Small intestine (tissue), 7 donors: ENCODE data around the gene MSMP. TPM values are rescaled to one million over a fixed set of nuclear protein-coding genes. Genes with fewer than 3 reads are reported as not detected.

Source experiments
- DNase-seq, 2 donors: peaks; one replicate each; pipeline versions ENCODE4 v3.0.0 to v3.0.0-alpha.2; 2013
- FAIRE-seq: peaks from 2 replicates; lab custom pipeline; 2012; peaks lifted over from hg19 to GRCh38; lab: Jason Lieb, UNC
- H3K27ac ChIP-seq, 3 donors: one replicate each; pipeline ENCODE4 v1.5.1; 2013; ENCODE audit warnings: low read length in 2 of 3, mild to moderate bottlenecking in 2 of 3, control low read depth in 1 of 3, inconsistent platforms in 1 of 3, low read depth in 1 of 3, moderate library complexity in 1 of 3
- H3K27me3 ChIP-seq, 3 donors: one replicate each; pipeline ENCODE4 v1.6.1; 2013; ENCODE audit warnings: low read length in 3 of 3, inconsistent platforms in 1 of 3; ENCODE audit not compliant: control insufficient read depth in 3 of 3, insufficient read depth in 3 of 3
- H3K36me3 ChIP-seq, 3 donors: one replicate each; pipeline ENCODE4 v1.6.1; 2013; ENCODE audit warnings: low read length in 3 of 3, inconsistent platforms in 1 of 3, low read depth in 1 of 3, mild to moderate bottlenecking in 1 of 3, moderate library complexity in 1 of 3; ENCODE audit not compliant: control insufficient read depth in 3 of 3, insufficient read depth in 2 of 3
- H3K4me1 ChIP-seq, 3 donors: one replicate each; pipeline ENCODE4 v1.6.1; 2013; ENCODE audit warnings: low read length in 2 of 3, inconsistent platforms in 1 of 3, low read depth in 1 of 3, mild to moderate bottlenecking in 1 of 3, moderate library complexity in 1 of 3; ENCODE audit not compliant: control insufficient read depth in 3 of 3, insufficient read depth in 2 of 3
- H3K4me3 ChIP-seq, 3 donors: one replicate each; pipeline ENCODE4 v1.5.1; 2013; ENCODE audit warnings: low read length in 3 of 3, control low read depth in 1 of 3, inconsistent platforms in 1 of 3, low read depth in 1 of 3, mild to moderate bottlenecking in 1 of 3, moderate library complexity in 1 of 3
- H3K9me3 ChIP-seq, 2 donors: one replicate each; pipeline ENCODE4 v1.6.1; 2013; ENCODE audit warnings: low read depth in 1 of 2, low read length in 1 of 2; ENCODE audit not compliant: control insufficient read depth in 2 of 2, insufficient read depth in 1 of 2
- WGBS, 3 donors: extraction: QIAGEN DNeasy Blood & Tissue Kit; methylation state at CpG; one replicate each; pipeline ENCODE4 v1.1.7; 2013; 5-methylcytosine and 5-hydroxymethylcytosine counted together
- polyA plus RNA-seq, 4 donors: library from polyadenylated mRNA; stranded (reverse) in 3 of 4; unstranded in 1 of 4; fragments of 200-250 nt in 3 of 4; fragments of 120-200 nt in 1 of 4; gene quantifications; one replicate each; pipeline versions ENCODE4 v1.2.1 to v1.2.3, GENCODE V29; 2013
- donor health status: healthy with polysubstance abuse.
- donor health status: control.
- donor health status: control.
- donor health status: Bipolar disorder and iron deficiency.
- donor health status: healthy.

The MSMP gene
- polyA plus RNA-seq, 4 donors: 0.18 to 0.52 TPM; not detected in 2

DNA sequence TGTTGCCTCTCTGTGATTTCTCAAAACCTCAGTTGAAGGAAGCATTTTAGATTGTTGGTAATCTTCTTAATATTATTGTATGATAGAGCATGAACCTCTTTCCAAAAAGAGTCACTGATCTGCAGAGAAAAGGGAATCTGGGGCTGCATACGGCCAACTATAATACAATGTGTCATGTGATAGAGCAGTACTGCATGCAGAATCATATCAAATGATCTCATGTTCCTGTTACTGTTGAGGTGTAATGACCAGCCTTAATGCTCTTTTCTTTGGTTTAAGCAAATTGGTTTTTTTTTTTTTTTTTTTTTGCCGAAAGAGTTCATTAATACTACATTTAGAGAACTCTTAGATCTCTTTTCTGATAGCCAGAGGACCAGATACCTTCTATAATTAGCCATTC lies 12.9 kb upstream of the MSMP start:
- 80 to 94% (median 87%) methylated on average over 2 of the region's 2 CpGs for WGBS, 3 donors
- H3K36me3 ChIP-seq: no peaks in the 10 kb centered on the region
- FAIRE-seq: no peak

DNA sequence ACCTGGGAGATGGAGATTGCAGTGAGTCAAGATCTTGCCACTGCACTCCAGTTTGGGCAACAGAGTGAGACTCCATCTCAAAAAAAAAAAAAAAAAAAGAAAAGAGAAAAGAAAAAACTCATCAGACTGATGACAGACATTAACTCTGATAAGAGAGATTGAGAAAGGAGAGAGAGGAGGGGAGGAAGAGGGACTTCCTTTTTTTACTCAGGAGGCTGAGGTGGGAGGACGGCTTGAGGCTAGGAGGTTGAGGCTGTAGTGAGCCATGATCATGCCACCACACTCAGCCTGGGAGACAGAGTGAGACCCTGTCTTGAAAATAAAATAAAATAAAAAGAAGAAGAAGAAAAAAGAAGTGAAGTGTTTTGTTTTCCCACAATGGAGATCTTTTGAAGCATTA lies 9.7 kb upstream of the MSMP start:
- FAIRE-seq: no peak
- Histone ChIP-seq H3K27ac (no peak overlapping the region), H3K4me1 (peaks cover 0 to 14% (median 0%) of the 10 kb centered on the region in 3 donors), H3K9me3 (no peaks in the 10 kb centered on the region), H3K36me3 (peaks cover 0 to 4% (median 0%) of the 10 kb centered on the region in 3 donors), H3K4me3 (no peak overlapping the region), H3K27me3 (no peaks in the 10 kb centered on the region)
- DNase-seq: no peak
- 95 to 100% (median 96%) methylated on average over 1 of the region's 1 CpG for WGBS, 3 donors

More for the DNA sequence above, 12.9 kb upstream of the MSMP start:
- DNase-seq: no peak
- H3K4me3 ChIP-seq: no peak overlapping the region
- peaks cover 2 to 15% (median 8%) of the 10 kb centered on the region in 3 donors for H3K4me1 ChIP-seq
- no peaks in the 10 kb centered on the region for H3K9me3 ChIP-seq
- H3K27ac ChIP-seq: no peak overlapping the region
- H3K27me3 ChIP-seq: no peaks in the 10 kb centered on the region

DNA sequence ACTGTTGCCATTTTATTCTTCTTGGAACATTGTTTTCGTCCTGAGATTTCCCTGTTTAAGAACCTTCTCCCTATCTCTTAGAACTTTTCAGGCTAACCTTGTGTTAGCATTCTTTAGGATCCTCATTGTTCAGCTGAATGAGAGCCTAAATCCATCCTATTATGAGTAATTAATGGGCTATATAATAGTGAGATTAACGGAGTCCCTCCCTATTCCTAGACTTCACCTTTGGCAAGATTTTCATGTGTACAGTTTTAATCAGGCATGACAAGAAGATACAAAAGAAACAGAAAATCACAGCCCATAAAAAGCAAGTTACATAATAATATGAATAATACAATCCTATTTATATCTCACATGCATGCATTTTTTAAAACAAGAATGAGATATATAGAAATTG lies 9.1 kb upstream of the MSMP start:
- no peak overlapping the region for H3K4me3 ChIP-seq
- H3K9me3 ChIP-seq: no peaks in the 10 kb centered on the region
- H3K27me3 ChIP-seq: no peaks in the 10 kb centered on the region
- WGBS, 3 donors: 36 to 67% (median 66%) methylated on average over 2 of the region's 2 CpGs
- peaks cover 0 to 20% (median 3%) of the 10 kb centered on the region in 3 donors for H3K4me1 ChIP-seq
- no peak for DNase-seq
- H3K36me3 ChIP-seq: peaks cover 0 to 4% (median 0%) of the 10 kb centered on the region in 3 donors
- FAIRE-seq: no peak
- no peak overlapping the region for H3K27ac ChIP-seq

DNA sequence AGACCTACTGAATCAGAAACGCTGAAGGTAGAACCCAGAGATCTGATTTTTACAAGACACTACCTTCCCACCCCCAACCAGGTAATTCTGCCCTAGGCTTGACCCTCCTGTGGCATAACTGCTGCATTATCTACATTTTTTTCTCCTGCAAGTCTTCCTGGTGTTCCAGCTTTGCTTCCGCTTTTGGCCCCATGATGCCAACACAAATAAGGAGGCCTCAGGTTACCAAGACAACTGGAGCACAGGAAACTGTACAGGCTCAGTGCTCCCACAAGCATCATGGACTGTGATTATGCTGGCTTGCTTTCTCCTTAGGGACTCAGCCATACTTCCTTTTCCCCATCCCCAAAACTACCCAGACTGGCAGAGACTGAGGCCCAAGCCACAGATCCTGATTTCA lies 6.6 kb upstream of the MSMP start:
- DNase-seq: peak in 1 of 2 donors; percentile 78
- FAIRE-seq: no peak
- WGBS, 3 donors: 48 to 60% (median 58%) methylated on average over 2 of the region's 2 CpGs
- Histone ChIP-seq H3K27ac (peak overlapping the region in 1 of 3 donors; percentile 7), H3K4me1 (peaks cover 0 to 24% (median 3%) of the 10 kb centered on the region in 3 donors), H3K4me3 (no peak overlapping the region), H3K36me3 (peaks cover 0 to 8% (median 0%) of the 10 kb centered on the region in 3 donors), H3K9me3 (no peaks in the 10 kb centered on the region), H3K27me3 (no peaks in the 10 kb centered on the region)

DNA sequence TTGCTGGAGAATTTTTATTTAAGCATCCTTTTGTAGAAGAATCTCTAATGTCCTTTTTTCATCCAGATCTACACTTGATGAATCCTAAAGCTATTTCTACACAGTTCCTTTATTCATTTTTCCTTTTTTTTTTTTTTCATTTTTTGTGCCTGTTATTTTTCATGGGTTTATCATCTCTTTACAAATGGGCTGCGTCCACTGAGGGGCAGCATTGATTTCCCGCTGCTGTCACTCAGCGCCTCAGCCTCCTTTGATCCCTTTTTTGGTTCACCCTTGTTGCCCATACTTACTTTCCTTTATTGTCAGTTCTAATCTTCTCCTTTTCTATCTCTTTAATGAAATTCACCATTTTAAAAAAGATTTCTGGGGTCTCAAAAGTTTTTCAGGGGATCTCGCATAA lies 5.7 kb upstream of the MSMP start:
- Histone ChIP-seq H3K27ac (no peak overlapping the region), H3K4me1 (peaks cover 0 to 24% (median 3%) of the 10 kb centered on the region in 3 donors), H3K36me3 (peaks cover 0 to 8% (median 0%) of the 10 kb centered on the region in 3 donors), H3K9me3 (no peaks in the 10 kb centered on the region), H3K27me3 (no peaks in the 10 kb centered on the region), H3K4me3 (no peak overlapping the region)
- DNase-seq (no peak), FAIRE-seq (no peak)
- WGBS, 3 donors: 94 to 98% (median 94%) methylated on average over 4 of the region's 4 CpGs

DNA sequence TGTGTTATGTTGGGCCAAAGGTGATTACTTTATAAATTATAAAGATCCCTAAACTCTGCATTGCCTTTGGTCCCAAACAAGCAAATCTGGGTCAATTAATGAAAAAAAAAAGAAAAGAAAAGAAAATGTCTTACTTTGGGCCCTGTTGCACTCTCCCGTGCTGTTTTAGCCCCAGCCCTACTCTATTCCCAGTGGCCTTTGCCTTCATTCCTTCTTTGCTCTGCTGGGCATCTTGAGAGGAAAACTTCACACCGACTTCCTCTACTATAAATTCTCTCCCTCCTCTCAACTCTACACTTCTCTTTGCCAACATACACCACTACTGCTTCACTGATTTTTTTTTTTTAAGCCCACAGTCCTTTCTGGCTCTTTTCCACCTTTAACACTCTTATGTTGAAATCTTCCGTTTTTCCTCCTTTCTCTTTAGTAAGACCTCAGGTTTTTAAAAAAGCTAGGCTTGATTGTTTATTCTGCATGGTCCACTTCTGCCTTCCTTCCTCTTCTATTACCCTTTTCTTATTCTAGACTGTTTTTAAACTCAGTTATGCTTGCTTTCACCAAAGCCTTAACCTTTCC lies 4.5 kb upstream of the MSMP start:
- H3K27ac ChIP-seq: peak overlapping the region in 1 of 3 donors; percentile 99
- WGBS, 3 donors: 35 to 43% (median 35%) methylated on average over 3 of the region's 3 CpGs
- FAIRE-seq (no peak), DNase-seq (no peak)
- H3K36me3 ChIP-seq: peaks cover 0 to 19% (median 2%) of the 10 kb centered on the region in 3 donors
- no peaks in the 10 kb centered on the region for H3K9me3 ChIP-seq
- peaks cover 0 to 24% (median 3%) of the 10 kb centered on the region in 3 donors for H3K4me1 ChIP-seq
- no peak overlapping the region for H3K4me3 ChIP-seq
- H3K27me3 ChIP-seq: no peaks in the 10 kb centered on the region

DNA sequence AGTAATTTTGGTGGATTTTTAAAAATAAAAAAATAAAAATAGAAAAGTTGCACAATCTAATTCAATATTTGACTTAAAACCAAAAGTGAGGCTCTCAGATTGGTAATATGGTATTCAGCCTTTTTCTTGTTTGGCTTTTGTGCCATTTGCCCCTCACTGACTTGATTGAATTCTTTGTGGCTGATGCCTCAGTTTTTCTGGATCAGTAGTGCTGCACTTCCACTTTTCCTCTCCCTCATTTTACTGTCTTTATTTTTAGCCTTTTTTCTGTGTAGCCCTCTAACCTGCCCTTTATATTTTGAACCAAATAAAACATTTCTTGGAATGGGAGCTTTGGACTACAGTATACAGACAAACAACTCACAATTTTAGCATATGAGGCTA lies 3.8 kb upstream of the MSMP start:
- peak overlapping the region in 2 of 3 donors; percentile 74 to 89 for H3K4me3 ChIP-seq
- FAIRE-seq: no peak
- no peaks in the 10 kb centered on the region for H3K9me3 ChIP-seq
- no peaks in the 10 kb centered on the region for H3K27me3 ChIP-seq
- peak overlapping the region in 1 of 3 donors; percentile 99 for H3K27ac ChIP-seq
- DNase-seq: no peak
- H3K4me1 ChIP-seq: peaks cover 0 to 24% (median 3%) of the 10 kb centered on the region in 3 donors
- peaks cover 4 to 25% (median 7%) of the 10 kb centered on the region in 3 donors for H3K36me3 ChIP-seq

DNA sequence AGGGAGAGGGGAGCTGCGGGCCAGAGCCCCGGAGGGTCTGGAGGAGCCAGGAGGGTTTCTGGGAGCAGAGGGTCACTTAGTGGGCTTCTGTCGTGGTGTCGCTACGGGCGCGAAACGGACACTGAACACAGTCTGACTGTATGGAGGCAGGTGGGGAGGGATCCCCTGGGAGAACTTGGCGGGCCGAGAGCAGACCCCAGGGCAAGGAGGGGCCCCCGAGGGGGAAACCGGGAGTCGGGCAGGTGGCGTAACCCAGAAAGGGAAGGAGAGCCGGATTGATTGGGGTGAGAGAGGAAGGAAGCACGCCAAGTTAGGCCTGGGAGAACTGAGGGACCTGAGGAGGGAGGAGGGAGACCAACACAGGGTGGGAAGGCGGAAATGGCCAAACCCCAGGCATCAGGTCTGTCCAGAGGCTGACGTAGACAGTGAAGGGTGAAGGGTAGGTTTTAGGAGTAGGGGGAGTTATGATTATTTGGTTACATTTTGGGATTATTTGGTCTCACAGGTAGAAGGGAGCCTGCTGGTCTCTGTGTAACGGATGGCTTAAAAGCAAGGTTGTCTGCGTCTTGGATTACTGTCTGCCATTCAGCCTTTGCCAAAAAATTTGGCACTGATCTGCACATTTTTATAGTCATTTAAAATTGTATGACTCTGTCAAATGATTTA lies 3.3 kb upstream of the MSMP start:
- Histone ChIP-seq H3K36me3 (peaks cover 4 to 30% (median 11%) of the 10 kb centered on the region in 3 donors), H3K27me3 (no peaks in the 10 kb centered on the region), H3K4me3 (peak overlapping the region; percentile 71 to 89 (median 74)), H3K9me3 (no peaks in the 10 kb centered on the region), H3K4me1 (peaks cover 0 to 24% (median 3%) of the 10 kb centered on the region in 3 donors), H3K27ac (peak overlapping the region; percentile 86 to 99 (median 95))
- DNase-seq: peak; percentile 67 to 90
- WGBS, 3 donors: 0 to 2% (median 2%) methylated on average over 20 of the region's 20 CpGs
- no peak for FAIRE-seq
